Left colon (tissue), 2 donors: Measurements from ENCODE around the gene CHRNA9. TPM values are rescaled to one million over a fixed set of nuclear protein-coding genes. Genes with fewer than 3 reads are reported as not detected.

ENCODE experiments used
- ATAC-seq: fragments of 200-7000 bp; cut with Tn5 transposase; one replicate; pipeline ENCODE4 v1.9.1; 2020; ENCODE audit warnings: mild to moderate bottlenecking, moderate library complexity
- DNase-seq, 2 donors: peaks; one replicate each; pipeline ENCODE4 v3.0.0-alpha.2; 2020
- intact Hi-C, 2 donors: fragments of 100-400 bp; cut with DNase I in 1 of 2; cut with micrococcal nuclease in 1 of 2; formaldehyde crosslinking; loops; one replicate each; pipeline versions ENCODE4 v1.11.2 to v1.14.0; 2022; cut with DNase I, micrococcal nuclease
- total RNA-seq, 2 donors: library from RNA; stranded (reverse); fragmentation: NEBNext Ultra II Directional; extraction: Animal tissue kit (Norgen Biotek cat#: 25700); gene quantifications; one replicate each; pipeline ENCODE4 v1.2.1, GENCODE V29; 2021
- donor health status: DM: no; HTN: no; CAD: no.
- donor health status: DM: yes; HTN: yes; CAD: no.

Gene CHRNA9
- total RNA-seq, 2 donors from 2014 or later = not detected

DNA sequence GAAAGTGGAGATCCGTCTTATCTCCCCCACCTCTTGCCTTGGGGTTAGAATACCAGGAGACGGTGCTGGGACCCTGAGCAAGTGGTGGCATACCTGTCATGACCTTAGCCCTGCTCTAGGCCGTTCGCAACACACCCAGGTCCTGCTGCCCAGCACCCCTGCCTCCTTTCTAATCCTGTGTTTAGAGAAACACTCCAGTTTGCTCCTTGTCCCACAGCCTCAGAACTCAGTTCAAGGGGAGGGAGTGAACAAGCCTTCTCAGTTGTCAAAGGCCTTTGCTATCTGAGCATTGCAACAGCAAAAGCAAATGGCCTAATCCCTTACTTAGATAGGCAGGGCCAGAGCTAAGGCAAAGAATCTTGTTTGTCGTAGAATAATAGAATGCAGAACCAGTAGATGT is 67.9 kb downstream of the CHRNA9 start:
- intact Hi-C loops = no loop called here
- ATAC-seq (no peak), DNase-seq (no peak)

Other genes with a start within 250 kb of the CHRNA9 start
- 1 to 10 TPM; 2.8 to 4.2 TPM for gene RHOH, start 138.3 kb upstream of the CHRNA9 start, total RNA-seq